ENCODE data around the gene DQX1. TPM values are rescaled to one million over a fixed set of nuclear protein-coding genes. Genes with fewer than 3 reads are reported as not detected.
A peak's percentile ranks its signal among the peaks of the same experiment; 100 is the strongest.

The DQX1 gene
- total RNA-seq, 1 donor from 2014 or later, result not detected

GRCh38 chr2:74535440-74535965 is 9.5 kb upstream of the DQX1 start:
- Mint-ChIP-seq H3K27ac (ENCODE audit: unreplicated experiment) (peak overlapping the region; percentile 63), H3K36me3 (ENCODE audit: low read depth) (peaks cover 13% of the 10 kb centered on the region), H3K27me3 (ENCODE audit: low read depth) (no peaks in the 10 kb centered on the region), H3K4me3 (ENCODE audit: unreplicated experiment) (no peak overlapping the region), H3K4me1 (ENCODE audit: low read depth) (peaks cover 20% of the 10 kb centered on the region), H3K9me3 (ENCODE audit: low read depth) (no peaks in the 10 kb centered on the region)
- no peak for TF ChIP-seq CTCF (IDR thresholded peaks at IDR 0.05)
- peak; percentile 69 for DNase-seq (ENCODE audit: low spot score)

GRCh38 chr2:74534411-74534810 is 8.4 kb upstream of the DQX1 start:
- DNase-seq (ENCODE audit: low spot score), result peak; percentile 75
- no peak for TF ChIP-seq CTCF (IDR thresholded peaks at IDR 0.05)
- no peak overlapping the region for H3K27ac Mint-ChIP-seq (ENCODE audit: unreplicated experiment)
- peaks cover 13% of the 10 kb centered on the region for H3K36me3 Mint-ChIP-seq (ENCODE audit: low read depth)
- peaks cover 20% of the 10 kb centered on the region for H3K4me1 Mint-ChIP-seq (ENCODE audit: low read depth)
- no peaks in the 10 kb centered on the region for H3K27me3 Mint-ChIP-seq (ENCODE audit: low read depth)
- no peak overlapping the region for H3K4me3 Mint-ChIP-seq (ENCODE audit: unreplicated experiment)
- no peaks in the 10 kb centered on the region for H3K9me3 Mint-ChIP-seq (ENCODE audit: low read depth)

GRCh38 chr2:74533464-74533863 is 7.4 kb upstream of the DQX1 start:
- no peak overlapping the region for H3K27ac Mint-ChIP-seq (ENCODE audit: unreplicated experiment)

GRCh38 chr2:74532222-74532621 is 6.2 kb upstream of the DQX1 start:
- DNase-seq (ENCODE audit: low spot score), result no peak
- no peaks in the 10 kb centered on the region for H3K9me3 Mint-ChIP-seq (ENCODE audit: low read depth)
- H3K27ac Mint-ChIP-seq (ENCODE audit: unreplicated experiment), result peak overlapping the region; percentile 9
- H3K36me3 Mint-ChIP-seq (ENCODE audit: low read depth), result peaks cover 15% of the 10 kb centered on the region
- TF ChIP-seq CTCF (IDR thresholded peaks at IDR 0.05), result peak; percentile 75
- H3K4me3 Mint-ChIP-seq (ENCODE audit: unreplicated experiment), result no peak overlapping the region
- H3K4me1 Mint-ChIP-seq (ENCODE audit: low read depth), result peaks cover 40% of the 10 kb centered on the region
- H3K27me3 Mint-ChIP-seq (ENCODE audit: low read depth), result no peaks in the 10 kb centered on the region

More at GRCh38 chr2:74533464-74533863, 7.4 kb upstream of the DQX1 start:
- no peak for TF ChIP-seq CTCF (IDR thresholded peaks at IDR 0.05)
- H3K27me3 Mint-ChIP-seq (ENCODE audit: low read depth), result no peaks in the 10 kb centered on the region
- peaks cover 12% of the 10 kb centered on the region for H3K36me3 Mint-ChIP-seq (ENCODE audit: low read depth)
- H3K4me1 Mint-ChIP-seq (ENCODE audit: low read depth), result peaks cover 27% of the 10 kb centered on the region
- H3K9me3 Mint-ChIP-seq (ENCODE audit: low read depth), result no peaks in the 10 kb centered on the region
- DNase-seq (ENCODE audit: low spot score), result peak; percentile 37
- H3K4me3 Mint-ChIP-seq (ENCODE audit: unreplicated experiment), result no peak overlapping the region

GRCh38 chr2:74531666-74532065 is 5.6 kb upstream of the DQX1 start:
- H3K27me3 Mint-ChIP-seq (ENCODE audit: low read depth), result no peaks in the 10 kb centered on the region
- H3K27ac Mint-ChIP-seq (ENCODE audit: unreplicated experiment), result peak overlapping the region; percentile 76
- peaks cover 20% of the 10 kb centered on the region for H3K36me3 Mint-ChIP-seq (ENCODE audit: low read depth)
- no peak for DNase-seq (ENCODE audit: low spot score)
- peaks cover 40% of the 10 kb centered on the region for H3K4me1 Mint-ChIP-seq (ENCODE audit: low read depth)
- no peak overlapping the region for H3K4me3 Mint-ChIP-seq (ENCODE audit: unreplicated experiment)
- TF ChIP-seq CTCF (IDR thresholded peaks at IDR 0.05), result no peak
- no peaks in the 10 kb centered on the region for H3K9me3 Mint-ChIP-seq (ENCODE audit: low read depth)

Measured in chondrocyte (in vitro differentiated cells).